GM21528 (cell line): ENCODE data around the gene FGD6.
A peak's percentile ranks its signal among the peaks of the same experiment; 100 is the strongest.
"Not testable (repeated sequence)": the region's sequence is repeated elsewhere in the genome, so short reads cannot be mapped to it uniquely, and the experiment has no call there.

Source experiments
- ATAC-seq: cut with Tn5 transposase; IDR thresholded peaks from one replicate; pipeline ENCODE4 v1.9.1; 2021; ENCODE audit warnings: mild to moderate bottlenecking, moderate library complexity; ENCODE audit not compliant: unreplicated experiment, low FRiP score

Gene FGD6

DNA sequence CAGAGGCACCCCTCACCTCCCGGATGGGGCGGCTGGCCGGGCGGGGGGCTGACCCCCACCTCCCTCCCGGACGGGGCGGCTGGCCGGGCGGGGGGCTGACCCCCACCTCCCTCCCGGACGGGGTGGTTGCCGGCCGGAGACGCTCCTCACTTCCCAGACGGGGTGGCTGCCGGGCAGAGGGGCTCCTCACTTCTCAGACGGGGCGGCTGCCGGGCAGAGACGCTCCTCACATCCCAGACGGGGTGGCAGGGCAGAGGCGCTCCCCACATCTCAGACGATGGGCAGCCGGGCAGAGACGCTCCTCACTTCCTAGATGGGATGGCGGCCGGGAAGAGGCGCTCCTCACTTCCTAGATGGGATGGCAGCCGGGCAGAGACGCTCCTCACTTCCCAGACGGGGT, 18.4 kb upstream of the FGD6 start:
- ATAC-seq: not testable (repeated sequence)

DNA sequence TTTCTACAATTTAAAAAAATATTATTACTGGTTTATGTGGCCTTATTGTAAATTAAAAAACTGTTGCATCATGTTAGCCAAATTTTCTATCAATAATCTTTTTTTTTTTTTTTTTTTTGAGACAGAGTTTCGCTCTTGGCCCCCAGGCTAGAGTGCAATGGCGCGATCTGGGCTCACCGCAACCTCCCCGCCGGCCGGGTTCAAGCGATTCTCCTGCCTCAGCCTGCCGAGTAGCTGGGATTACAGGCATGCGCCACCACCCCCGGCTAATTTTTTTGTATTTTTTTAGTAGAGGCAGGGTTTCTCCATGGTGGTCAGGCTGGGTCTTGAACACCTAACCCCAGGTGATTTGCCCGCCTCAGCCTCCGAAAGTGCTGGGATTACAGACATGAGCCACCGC, 16.9 kb upstream of the FGD6 start:
- not testable (repeated sequence) for ATAC-seq

DNA sequence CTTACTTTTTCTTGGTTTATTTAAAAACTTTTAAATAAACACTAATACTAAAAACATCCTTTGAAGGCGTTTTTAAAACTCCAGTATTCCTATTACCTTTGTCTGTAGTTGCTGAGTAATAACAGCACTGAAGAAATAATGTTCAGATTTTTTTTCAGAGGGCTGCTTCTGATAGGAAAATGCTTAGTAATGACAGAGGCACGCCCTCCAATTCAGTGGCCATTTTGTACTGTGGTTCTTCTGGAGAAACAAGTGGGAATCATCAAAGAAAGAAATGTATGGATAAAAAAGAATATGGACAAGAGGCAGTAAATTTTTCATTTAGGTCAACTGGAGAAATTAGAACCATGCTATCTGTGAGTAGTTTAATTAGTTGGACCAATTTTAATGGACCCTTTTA, 13.9 kb upstream of the FGD6 start:
- no peak for ATAC-seq

DNA sequence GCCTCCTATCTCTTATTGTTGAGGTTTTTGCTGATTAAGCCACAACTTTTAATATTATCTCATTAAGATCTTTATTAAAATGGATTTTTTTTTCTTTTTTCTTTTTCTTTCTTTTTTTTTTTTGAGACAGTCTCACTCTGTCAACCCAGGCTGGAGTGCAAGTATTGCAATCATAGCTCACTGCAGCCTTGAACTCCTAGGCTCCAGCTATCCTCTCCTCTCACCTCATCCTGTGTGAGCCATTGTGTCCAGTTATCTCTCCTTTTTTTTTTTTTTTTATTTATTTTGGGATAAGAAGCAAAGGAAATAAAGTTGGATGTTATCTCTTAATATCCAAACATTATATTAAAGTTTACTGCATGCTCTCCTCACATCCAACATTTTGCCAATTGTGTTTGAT, 13.0 kb upstream of the FGD6 start:
- ATAC-seq: no peak

DNA sequence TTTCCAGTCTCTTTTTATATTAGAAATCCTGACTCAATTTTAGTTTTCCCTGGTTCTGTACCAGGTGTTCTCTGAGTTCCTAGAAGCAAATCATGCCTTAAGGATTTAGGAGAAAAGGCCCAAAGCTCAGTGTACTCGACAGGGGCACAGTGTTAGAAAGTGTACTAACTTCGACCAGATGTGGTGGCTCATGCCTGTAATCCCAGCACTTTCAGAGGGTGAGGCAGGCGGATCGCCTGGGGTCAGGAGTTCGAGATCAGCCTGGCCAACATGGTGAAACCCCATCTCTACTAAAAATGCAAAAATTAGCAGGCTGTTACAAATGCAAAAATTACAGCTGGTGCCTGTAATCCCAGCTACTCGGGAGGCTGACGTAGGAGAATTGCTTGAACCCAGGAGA, 12.4 kb upstream of the FGD6 start:
- no peak for ATAC-seq

DNA sequence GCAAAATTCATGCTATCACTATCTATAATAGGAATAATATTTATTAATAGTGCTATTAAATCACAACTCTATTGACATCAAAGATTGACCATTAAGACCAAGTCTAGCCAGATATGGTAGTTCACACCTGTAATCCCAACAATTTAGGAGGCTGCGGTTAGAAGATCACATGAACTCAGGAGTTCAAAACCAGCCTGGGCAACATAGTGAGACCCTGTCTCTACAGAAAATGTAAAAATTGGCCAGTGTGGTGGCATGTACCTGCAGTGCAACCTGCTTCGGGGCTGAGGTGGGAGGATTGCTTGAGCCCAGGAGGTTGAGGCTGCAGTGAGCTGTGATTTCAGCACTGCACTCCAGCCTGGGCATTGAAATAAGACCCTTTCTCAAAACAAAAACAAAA, 11.3 kb upstream of the FGD6 start:
- no peak for ATAC-seq

DNA sequence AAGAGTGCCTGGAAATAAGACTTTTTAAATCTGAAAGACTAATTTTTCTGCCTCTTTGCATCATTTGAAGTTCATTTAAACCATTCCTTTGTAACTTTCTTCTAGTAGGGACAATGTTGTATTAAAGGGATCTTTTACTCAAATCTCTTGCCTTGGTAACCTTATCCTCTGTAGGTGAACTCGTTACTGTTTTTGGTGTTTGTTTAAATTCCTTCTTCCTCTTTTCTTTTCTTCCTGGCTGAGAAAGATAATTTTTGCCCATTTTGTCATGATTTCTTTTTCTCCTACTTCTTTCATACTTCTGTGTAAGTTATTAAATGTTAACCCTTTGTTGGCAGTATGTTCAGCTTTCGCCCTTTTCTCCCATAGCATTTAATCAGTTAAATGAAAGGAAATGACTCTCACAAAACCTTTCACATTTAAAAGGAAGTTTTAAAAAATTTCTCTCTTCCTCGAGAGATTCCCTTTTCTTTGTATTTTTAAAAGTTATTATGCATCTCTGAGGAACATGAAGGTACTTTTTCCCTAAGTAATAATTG, 10.6 kb upstream of the FGD6 start:
- no peak for ATAC-seq

DNA sequence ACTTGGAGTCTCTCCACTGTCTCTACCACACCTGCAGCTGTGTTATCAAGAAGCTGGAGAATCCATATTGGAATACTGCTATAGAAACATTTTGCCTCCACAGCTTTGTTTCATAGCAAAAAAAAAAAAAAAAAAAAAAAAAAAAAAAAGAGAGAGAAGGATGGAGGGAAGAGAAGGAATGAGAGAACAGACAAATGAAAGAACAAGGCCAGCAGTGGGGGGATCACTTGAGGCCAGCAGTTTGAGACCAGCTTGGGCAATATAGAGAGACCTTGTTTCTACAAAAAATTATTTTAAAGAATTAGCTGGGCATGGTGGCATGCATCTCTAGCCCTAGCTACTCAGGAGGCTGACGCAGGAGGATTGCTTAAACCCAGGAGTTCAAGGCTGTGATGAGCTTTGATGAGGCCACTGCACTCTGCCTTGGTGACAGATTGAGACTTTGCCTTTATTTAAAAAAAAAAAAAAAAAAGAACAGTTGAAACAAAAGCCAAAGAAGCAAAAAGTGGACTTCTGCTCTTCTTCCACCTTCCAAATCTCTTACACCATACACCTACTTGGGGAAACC, 8.5 kb upstream of the FGD6 start:
- no peak for ATAC-seq

DNA sequence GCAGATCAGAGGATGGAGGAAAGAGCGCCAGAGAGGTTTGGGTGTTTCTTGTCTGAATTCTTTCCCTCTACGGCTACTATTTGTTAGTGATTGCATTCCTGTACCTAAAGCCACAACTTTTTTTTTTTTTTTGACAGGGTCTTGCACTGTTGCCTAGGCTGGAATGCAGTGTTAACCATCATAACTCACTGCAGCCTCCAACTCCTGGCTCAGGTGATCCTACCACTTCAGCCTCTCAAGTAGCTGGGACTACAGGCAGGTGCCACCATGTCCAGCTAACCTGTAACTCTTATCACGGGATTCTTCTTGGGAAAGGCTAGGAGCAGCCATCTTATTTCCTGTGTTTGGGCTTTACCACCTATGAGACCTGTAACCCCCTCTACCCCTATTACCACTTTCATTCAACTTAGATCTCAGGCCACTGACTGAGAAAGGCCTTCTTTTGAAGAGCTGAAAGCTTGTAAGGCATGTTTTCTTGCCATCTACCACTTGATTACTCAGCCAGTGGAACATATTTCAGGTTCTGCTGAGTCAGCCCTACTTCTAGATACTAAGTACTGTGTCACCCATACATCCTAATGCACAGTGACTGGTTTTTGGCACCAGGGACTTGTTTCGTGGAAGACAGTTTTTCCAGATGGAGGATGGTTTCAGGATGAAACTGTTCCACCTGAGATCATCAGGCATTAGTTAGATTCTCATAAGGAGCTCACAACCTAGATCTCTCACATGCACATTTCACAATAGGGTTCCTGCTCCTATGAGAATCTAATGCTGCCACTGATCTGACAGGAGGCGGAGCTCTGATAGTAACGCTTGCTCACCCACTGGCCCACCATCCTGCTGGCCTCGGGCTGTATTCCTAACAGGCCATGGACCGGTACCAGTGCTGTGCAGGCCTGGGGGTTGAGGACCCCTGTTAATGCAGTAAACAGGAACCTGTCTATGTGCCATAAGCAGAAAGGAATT, 7.2 kb upstream of the FGD6 start:
- ATAC-seq: no peak

DNA sequence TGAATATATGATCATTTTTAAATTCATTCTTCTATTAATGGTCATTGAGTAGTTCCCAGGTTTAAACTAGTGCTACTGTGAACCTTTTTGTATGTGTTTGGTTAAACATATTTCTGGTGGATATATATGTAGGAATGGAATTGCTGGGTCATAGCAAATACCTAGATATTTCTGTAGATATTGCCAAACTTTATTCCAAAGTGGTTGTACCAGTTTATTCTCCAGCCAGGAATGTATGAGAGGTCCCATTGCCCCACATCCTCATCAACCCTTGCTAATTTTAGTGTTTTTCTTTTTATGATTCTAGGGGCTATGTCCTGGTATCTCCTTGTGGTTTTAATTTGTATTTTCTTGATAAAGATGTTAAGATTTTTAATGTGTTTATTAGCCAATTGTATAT, 3.5 kb upstream of the FGD6 start:
- ATAC-seq: no peak

DNA sequence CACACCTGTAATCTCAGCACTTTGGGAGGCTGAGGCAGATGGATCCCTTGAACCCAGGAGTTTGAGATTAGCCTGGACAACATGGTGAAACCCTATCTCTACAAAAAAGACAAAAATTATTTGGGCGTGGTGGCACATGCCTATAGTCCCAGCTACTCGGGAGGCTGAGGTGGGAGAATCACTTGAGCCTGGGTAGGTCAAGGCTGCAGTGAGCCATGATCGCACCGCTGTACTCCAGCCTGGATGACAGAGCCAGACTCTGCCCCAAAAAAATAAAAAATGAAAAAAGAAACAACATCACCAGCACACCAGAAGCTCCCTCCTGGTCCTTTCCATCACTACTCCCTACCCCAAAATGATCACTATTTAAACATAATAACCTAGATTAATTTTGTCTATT, 2.9 kb upstream of the FGD6 start:
- no peak for ATAC-seq

DNA sequence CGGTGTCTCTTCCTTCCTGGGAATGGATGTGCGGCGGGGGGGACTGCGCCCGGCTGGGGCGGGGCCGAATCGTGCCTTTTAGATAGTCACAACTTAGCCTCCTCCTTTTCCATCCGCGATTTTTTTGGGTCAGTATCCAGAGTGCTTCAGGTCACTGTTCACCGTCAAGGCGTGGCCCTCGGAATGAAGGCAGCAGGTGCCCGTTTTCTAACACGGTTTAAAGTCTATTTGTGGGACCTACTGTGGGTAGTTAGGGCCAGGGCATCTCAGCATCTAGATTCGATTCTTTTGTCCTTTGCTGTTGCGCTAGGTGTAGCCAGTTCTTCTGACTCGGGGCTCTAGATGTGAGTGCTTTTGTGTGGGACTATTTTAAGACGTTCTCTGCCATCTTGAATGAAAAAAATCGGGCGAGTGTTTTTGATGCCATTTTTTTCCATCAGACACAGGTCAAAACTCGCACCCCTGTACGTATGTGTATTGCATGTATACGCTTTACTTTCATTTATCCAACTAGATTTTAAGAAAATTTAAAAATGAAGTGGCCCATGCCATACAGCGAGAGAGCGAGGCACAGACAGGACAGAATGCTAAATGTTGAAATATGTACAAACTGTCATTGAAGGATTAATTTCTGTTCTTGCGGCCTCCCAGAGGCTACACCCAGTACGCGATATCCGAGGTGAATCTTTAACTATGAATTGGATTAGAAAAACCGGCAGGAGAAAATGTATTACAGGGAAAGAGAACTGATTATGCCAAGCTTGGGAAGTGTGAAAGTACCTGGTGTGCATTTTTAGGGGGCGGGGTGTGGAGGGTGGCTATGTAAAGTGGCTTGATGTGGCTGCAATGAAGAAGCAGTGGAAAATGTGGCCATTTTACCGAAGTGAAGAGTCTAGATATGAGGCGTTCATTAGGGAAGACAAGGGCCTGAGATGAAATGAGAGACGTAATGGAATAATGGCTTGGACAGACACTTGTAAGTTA, 1.2 kb upstream of the FGD6 start:
- ATAC-seq: peak; percentile 11

DNA sequence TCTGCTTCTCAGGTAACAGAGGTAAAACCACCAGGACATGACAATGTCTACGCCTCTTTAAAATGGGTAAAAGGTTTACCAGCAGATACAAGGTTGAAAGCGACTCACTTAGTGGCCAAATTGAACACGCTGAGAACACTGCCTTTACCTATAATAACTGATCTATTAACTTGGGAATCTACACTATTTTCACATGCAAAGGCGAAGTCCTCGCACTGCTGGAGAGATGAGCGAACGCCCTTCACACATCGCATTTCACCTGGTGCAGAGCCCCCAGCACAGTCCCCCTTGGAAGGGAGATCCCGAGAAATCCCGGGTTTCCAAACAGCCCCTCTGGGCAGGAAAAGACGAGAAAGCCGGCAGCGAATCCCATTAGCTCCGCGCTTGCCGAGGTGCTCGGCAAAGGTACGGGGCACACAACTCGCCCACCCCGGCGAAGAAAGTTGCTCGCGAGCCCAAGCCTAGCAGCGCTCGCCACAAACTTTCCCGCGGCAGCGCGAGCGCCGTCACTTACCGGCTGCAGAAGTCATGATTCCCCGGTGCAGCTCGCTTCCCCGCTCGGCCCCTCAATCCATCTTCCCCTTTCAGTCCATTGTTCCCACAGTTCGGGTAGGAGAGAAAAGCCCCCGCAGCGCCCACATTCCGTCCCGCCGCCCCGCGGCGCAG, 423 bp downstream of the FGD6 start:
- peak; percentile 38 for ATAC-seq

DNA sequence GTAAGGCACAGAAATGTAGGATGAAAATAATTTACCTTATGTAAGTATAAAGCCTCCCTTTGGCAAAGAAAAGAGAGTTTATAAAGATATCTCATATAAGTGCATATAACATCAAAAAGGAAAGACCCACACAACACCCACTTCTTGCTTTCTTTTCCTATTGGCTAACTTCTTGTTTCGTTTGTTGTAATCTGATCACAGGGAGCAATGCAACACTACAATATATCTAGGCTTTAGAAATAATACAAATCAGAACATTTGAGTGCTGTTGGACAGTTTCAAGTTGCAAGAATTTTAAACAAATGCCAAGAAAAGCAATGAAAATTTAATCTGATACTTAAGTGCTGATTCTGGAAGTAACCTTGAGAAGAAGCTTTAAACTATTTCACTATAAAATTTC, 1.3 kb downstream of the FGD6 start:
- no peak for ATAC-seq

DNA sequence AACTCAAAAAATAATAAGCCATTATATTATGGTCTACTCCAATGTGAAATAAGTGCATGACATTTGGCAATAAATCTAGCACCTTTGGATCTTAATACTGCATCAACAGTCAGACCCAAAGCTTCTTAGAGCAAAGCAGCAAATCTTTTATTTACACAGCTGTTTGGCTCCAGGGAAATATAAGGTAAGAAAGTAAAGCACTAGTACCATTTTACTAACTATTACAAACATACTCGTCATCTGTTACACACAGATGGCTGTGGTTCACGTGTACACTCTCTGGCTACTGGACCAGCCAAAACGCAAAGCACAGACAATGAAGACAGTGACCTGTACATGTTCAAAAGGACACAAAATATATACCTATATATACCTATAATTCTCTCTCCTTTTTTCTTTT, 2.8 kb downstream of the FGD6 start:
- ATAC-seq: no peak

DNA sequence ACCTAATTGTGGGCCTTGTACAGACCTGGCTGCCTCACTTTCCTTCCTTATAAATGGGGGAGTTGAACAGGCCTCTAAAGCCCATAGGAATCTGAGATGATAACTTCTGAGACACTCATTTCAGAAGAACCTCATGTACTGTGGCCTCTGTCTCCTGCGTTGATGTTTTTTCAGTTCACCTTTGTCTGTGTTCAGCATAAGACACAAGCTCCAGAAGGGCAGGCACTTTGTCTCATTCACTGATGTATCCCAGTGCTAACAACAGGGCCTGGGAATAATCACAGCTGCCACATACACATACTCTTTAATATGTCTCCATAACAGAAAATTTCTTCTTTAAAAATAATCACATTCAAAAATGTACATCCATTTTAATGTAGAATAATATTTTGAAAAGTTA, 3.3 kb downstream of the FGD6 start:
- no peak for ATAC-seq

DNA sequence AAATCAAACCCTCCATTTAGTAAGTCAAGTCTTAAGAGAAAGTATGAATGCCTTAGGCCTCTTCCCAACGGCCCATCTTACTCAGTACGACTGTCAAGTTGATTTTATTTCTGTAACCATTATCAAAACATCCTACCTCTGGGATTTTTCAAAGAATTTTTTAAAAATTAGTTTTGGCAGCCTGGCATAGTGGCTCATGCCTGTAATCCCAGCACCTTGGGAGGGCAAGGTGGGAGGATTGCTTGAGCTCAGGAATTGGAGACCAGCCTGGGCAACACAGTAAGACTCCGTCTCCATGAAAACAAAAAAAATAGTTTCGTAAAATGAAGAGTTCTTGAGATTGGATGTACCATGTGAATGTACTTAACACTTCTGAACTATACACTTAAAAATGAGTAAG, 4.1 kb downstream of the FGD6 start:
- ATAC-seq: no peak

DNA sequence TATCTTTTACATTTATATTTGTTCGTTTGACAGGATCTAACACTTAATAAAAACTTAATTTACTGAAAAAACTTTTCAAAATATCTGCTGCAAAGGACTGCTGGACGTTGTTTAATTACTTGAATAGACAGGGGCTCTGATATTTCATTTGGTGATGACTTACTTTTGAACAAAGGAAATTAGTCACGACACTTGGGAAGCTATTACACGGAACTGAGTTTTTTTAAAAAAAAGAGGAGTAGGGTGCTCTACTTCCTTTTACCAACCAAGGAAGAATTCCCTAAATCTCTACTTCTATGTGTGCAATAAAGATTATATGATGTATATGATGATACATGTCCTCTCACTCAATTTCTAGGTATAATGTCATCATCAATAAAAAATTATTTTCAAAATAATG, 4.7 kb downstream of the FGD6 start:
- ATAC-seq: no peak

DNA sequence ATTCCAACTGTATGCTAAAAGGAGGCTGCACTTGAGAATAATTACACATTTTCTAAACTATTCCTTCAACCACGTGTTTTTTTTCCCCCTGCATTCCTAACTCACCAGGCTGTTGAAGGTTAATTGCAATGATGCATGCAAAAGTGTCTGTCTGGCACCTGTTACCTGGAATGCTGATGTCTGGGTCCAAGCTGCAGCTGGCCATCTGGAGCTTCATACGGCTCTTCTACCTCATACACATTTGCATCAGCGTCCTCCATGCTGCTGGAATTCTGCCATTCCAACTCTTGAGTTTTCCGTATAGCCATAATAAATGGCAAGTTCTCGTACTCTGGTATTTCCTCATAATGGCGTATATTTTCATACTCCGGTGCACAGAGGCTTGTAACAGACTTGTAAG, 8.6 kb downstream of the FGD6 start:
- no peak for ATAC-seq

DNA sequence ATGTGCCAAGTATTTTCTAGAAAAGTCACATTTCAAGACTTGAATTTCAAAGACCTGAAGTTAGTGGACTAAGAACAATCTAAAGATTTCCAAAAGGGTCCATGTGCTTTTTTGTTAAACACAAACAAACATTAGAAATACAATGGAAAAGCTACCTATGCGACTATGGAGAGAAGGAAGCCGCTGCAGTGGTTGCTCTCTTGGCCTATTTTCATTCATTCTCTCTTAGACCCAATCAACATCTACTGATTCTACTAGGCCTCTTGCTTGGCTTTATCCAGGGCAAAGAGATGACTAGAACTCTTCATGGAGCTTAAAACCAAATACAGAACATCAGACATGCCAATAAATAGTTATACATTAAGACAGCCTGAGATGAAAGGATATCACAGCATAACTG, 9.9 kb downstream of the FGD6 start:
- no peak for ATAC-seq
